GM23248 (cell line): ENCODE results near the gene FRY. TPM values are rescaled to one million over a fixed set of nuclear protein-coding genes. Genes with fewer than 3 reads are reported as not detected.

Source experiments
- DNase-seq: peaks from one replicate; pipeline ENCODE4 v3.0.0-alpha.2; 2015
- H2AFZ ChIP-seq: fragments of 200-600 bp; sonication (generic); 2 replicates; pipeline ENCODE4 v1.6.1; 2016; ENCODE audit warnings: antibody characterized with exemption
- H3F3A ChIP-seq: fragments of 200-600 bp; sonication (generic); 2 replicates; pipeline ENCODE4 v1.6.1; 2016; ENCODE audit warnings: mild to moderate bottlenecking, antibody characterized with exemption, mixed run types; ENCODE audit not compliant: insufficient read depth
- H3K27ac ChIP-seq: fragments of 200-600 bp; sonication (generic); 2 replicates; pipeline ENCODE4 v1.5.1; 2016; ENCODE audit warnings: mild to moderate bottlenecking
- H3K27me3 ChIP-seq: fragments of 200-600 bp; sonication (generic); replicated peaks from 2 replicates; pipeline ENCODE4 v1.6.1; 2016; ENCODE audit warnings: mild to moderate bottlenecking; ENCODE audit not compliant: insufficient read depth
- H3K36me3 ChIP-seq: fragments of 200-600 bp; sonication (generic); 2 replicates; pipeline ENCODE4 v1.6.1; 2016; ENCODE audit warnings: low read depth, mild to moderate bottlenecking
- H3K4me1 ChIP-seq: fragments of 200-600 bp; sonication (generic); 2 replicates; pipeline ENCODE4 v1.6.1; 2016; ENCODE audit warnings: mild to moderate bottlenecking; ENCODE audit not compliant: insufficient read depth
- H3K4me2 ChIP-seq: fragments of 200-600 bp; sonication (generic); one replicate; pipeline ENCODE4 v1.6.1; 2016; ENCODE audit warnings: mild to moderate bottlenecking; ENCODE audit not compliant: unreplicated experiment
- H3K4me3 ChIP-seq: fragments of 200-600 bp; sonication (generic); 2 replicates; pipeline ENCODE4 v1.5.1; 2016; ENCODE audit warnings: mild to moderate bottlenecking
- H3K79me2 ChIP-seq: fragments of 200-600 bp; sonication (generic); 2 replicates; pipeline ENCODE4 v1.6.1; 2016; ENCODE audit warnings: mild to moderate bottlenecking; ENCODE audit not compliant: insufficient read depth
- H3K9ac ChIP-seq: fragments of 200-600 bp; sonication (generic); 2 replicates; pipeline ENCODE4 v1.6.1; 2016; ENCODE audit warnings: mild to moderate bottlenecking
- H3K9me2 ChIP-seq: fragments of 200-600 bp; sonication (generic); 2 replicates; pipeline ENCODE4 v1.6.1; 2016; ENCODE audit warnings: mixed run types, mild to moderate bottlenecking, moderate library complexity; ENCODE audit not compliant: insufficient read depth
- H3K9me3 ChIP-seq: fragments of 200-600 bp; sonication (generic); one replicate; pipeline ENCODE4 v1.6.1; 2017; ENCODE audit warnings: low read depth
- H4K20me1 ChIP-seq: fragments of 200-600 bp; sonication (generic); 2 replicates; pipeline ENCODE4 v1.6.0; 2016; ENCODE audit not compliant: insufficient read depth
- EZH2 ChIP-seq: fragments of 200-600 bp; sonication (generic); IDR thresholded peaks from 2 replicates; pipeline ENCODE4 v1.6.1; 2018; ENCODE audit warnings: antibody characterized with exemption, mild to moderate bottlenecking; ENCODE audit not compliant: insufficient read depth, poor library complexity, severe bottlenecking
- EZH2phosphoT487 ChIP-seq: fragments of 200-600 bp; sonication (generic); IDR thresholded peaks from 2 replicates; pipeline ENCODE4 v1.6.1; 2018; ENCODE audit warnings: antibody characterized with exemption, moderate library complexity, mild to moderate bottlenecking, low read depth; ENCODE audit not compliant: insufficient read depth
- WGBS, 2 experiments: methylation state at CpG; one replicate each; pipeline ENCODE4 v1.1.6; 2015 to 2017; ENCODE audit warnings: low lambda C conversion rate in 2 of 2, low coverage in 1 of 2; ENCODE audit errors: missing lambda C conversion rate in 2 of 2; 5-methylcytosine and 5-hydroxymethylcytosine counted together
- in situ Hi-C: fragments of 300-500 bp; cut with MboI; formaldehyde crosslinking; loops from 2 replicates; pipeline ENCODE4 v1.15.0; 2020
- polyA plus RNA-seq: library from polyadenylated mRNA; unstranded; fragments of >200 nt; fragmentation: Nextera tagmentation; extraction: Ambion mirVana; gene quantifications from 2 replicates; pipeline ENCODE4 v1.2.1, GENCODE V29; 2016
- total RNA-seq: library from RNA; depleted of rRNA; stranded (reverse); fragments of >200 nt; shearing (Covaris generic); gene quantifications from 2 replicates; pipeline ENCODE4 v1.2.3, GENCODE V29; 2014

The FRY gene
- total and polyA plus RNA-seq, 2 experiments from 2014 or later = 2.2 to 4.3 TPM

- Histone ChIP-seq H3K36me3 (no peaks in the 10 kb centered on the region), H3K79me2 (no peaks in the 10 kb centered on the region), H3F3A (no peaks in the 10 kb centered on the region), H3K27me3 (no peaks in the 10 kb centered on the region), H3K9me3 (no peaks in the 10 kb centered on the region), H3K9me2 (no peaks in the 10 kb centered on the region), H3K4me2 (no peak overlapping the region), H3K27ac (no peak overlapping the region), H3K4me1 (peaks cover 4% of the 10 kb centered on the region; the same call in 1 of the 2 replicates), H3K4me3 (no peak overlapping the region), H4K20me1 (no peaks in the 10 kb centered on the region), H3K9ac (no peak overlapping the region), H2AFZ (no peak overlapping the region)
- DNase-seq = no peak
- in situ Hi-C loops = loop anchor here (10.0 kb wide), 1 partner anchor 282 kb away; no protein-coding TSS in a partner anchor
- 82 to 83% methylated on average over 3 of the region's 3 CpGs for WGBS, 2 experiments
- TF ChIP-seq EZH2 = no peak
- no peak for TF ChIP-seq EZH2phosphoT487
Observed at GRCh38 chr13:32023096-32023495, 8.5 kb upstream of the FRY start.

GRCh38 chr13:32023698-32024097, 7.9 kb upstream of the FRY start:
- Histone ChIP-seq H2AFZ (no peak overlapping the region), H3K4me3 (no peak overlapping the region), H3K79me2 (no peaks in the 10 kb centered on the region), H3K4me2 (no peak overlapping the region), H3K9me3 (no peaks in the 10 kb centered on the region), H4K20me1 (no peaks in the 10 kb centered on the region), H3K27me3 (no peaks in the 10 kb centered on the region), H3K9me2 (no peaks in the 10 kb centered on the region), H3F3A (no peaks in the 10 kb centered on the region), H3K27ac (no peak overlapping the region), H3K9ac (no peak overlapping the region), H3K4me1 (peaks cover 4% of the 10 kb centered on the region; the same call in 1 of the 2 replicates), H3K36me3 (no peaks in the 10 kb centered on the region)
- in situ Hi-C loops = loop anchor here (10.0 kb wide), 1 partner anchor 281 kb away; no protein-coding TSS in a partner anchor
- DNase-seq = peak; percentile 15
- 88% methylated on average over 3 of the region's 3 CpGs for WGBS, 2 experiments
- TF ChIP-seq EZH2phosphoT487 (no peak), EZH2 (no peak)

- Histone ChIP-seq H3K4me1 (peaks cover 4% of the 10 kb centered on the region; the same call in 1 of the 2 replicates), H2AFZ (no peak overlapping the region), H3K9me2 (no peaks in the 10 kb centered on the region), H3K4me3 (no peak overlapping the region), H3K9ac (no peak overlapping the region), H3K27me3 (no peaks in the 10 kb centered on the region), H3K36me3 (no peaks in the 10 kb centered on the region), H3K27ac (no peak overlapping the region), H3K79me2 (no peaks in the 10 kb centered on the region), H4K20me1 (no peaks in the 10 kb centered on the region), H3F3A (no peaks in the 10 kb centered on the region), H3K9me3 (no peaks in the 10 kb centered on the region), H3K4me2 (no peak overlapping the region)
- DNase-seq = no peak
- in situ Hi-C loops = loop anchor here (10.0 kb wide), 1 partner anchor 280 kb away; no protein-coding TSS in a partner anchor
- TF ChIP-seq EZH2phosphoT487 = no peak
- TF ChIP-seq EZH2 = no peak
- 93 to 94% methylated on average over 2 of the region's 2 CpGs for WGBS, 2 experiments
Observed at GRCh38 chr13:32024750-32025149, 6.8 kb upstream of the FRY start.

GRCh38 chr13:32025730-32026129, 5.8 kb upstream of the FRY start:
- no peak for DNase-seq
- in situ Hi-C loops = loop anchor here (10.0 kb wide), 1 partner anchor 279 kb away; no protein-coding TSS in a partner anchor
- no peak overlapping the region for H3K9ac ChIP-seq

More at GRCh38 chr13:32025730-32026129, 5.8 kb upstream of the FRY start:
- no peak overlapping the region for H3K27ac ChIP-seq
- H3K9me2 ChIP-seq = no peaks in the 10 kb centered on the region
- 91 to 95% methylated on average over 2 of the region's 2 CpGs for WGBS, 2 experiments
- no peak overlapping the region for H2AFZ ChIP-seq
- H3K9me3 ChIP-seq = no peaks in the 10 kb centered on the region
- H3K36me3 ChIP-seq = no peaks in the 10 kb centered on the region
- H3F3A ChIP-seq = no peaks in the 10 kb centered on the region
- H3K4me3 ChIP-seq = no peak overlapping the region
- TF ChIP-seq EZH2 (no peak), EZH2phosphoT487 (no peak)
- peaks cover 4% of the 10 kb centered on the region; the same call in 1 of the 2 replicates for H3K4me1 ChIP-seq
- no peak overlapping the region for H3K4me2 ChIP-seq
- H4K20me1 ChIP-seq = no peaks in the 10 kb centered on the region
- no peaks in the 10 kb centered on the region for H3K79me2 ChIP-seq
- no peaks in the 10 kb centered on the region for H3K27me3 ChIP-seq
